GM19397 (cell line): ENCODE data around the gene CAPN11.
"Not testable (repeated sequence)": the region's sequence is repeated elsewhere in the genome, so short reads cannot be mapped to it uniquely, and the experiment has no call there.

Source experiments
- ATAC-seq: cut with Tn5 transposase; IDR thresholded peaks from one replicate; pipeline ENCODE4 v1.9.1; 2021; ENCODE audit warnings: mild to moderate bottlenecking, moderate library complexity; ENCODE audit not compliant: unreplicated experiment

CAPN11 gene

GRCh38 chr6:44179648-44180047 lies 21.0 kb downstream of the CAPN11 start:
- ATAC-seq: no peak

- ATAC-seq: no peak
These were observed 21.8 kb downstream of the CAPN11 start for GRCh38 chr6:44180406-44180805.

DNA sequence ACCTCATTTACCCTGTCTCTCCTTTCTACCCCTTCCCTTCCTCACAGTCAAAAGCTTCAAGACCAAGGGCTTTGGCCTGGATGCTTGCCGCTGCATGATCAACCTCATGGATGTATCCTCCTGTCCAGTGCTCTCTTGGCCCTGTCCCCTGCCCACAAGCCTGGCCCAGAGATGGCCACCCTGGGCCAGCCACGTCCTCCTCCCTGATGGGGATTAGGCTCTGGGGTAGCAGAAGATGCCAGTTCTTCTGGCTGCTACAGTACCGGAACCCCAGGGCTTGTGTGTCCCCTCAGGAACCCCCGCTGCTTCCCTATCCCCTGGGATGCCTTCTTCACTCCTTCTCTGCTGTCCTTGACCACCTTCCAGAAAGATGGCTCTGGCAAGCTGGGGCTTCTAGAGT lies 22.3 kb downstream of the CAPN11 start:
- ATAC-seq: no peak

- ATAC-seq: not testable (repeated sequence)
These were observed 23.2 kb downstream of the CAPN11 start for GRCh38 chr6:44181784-44182183.

DNA sequence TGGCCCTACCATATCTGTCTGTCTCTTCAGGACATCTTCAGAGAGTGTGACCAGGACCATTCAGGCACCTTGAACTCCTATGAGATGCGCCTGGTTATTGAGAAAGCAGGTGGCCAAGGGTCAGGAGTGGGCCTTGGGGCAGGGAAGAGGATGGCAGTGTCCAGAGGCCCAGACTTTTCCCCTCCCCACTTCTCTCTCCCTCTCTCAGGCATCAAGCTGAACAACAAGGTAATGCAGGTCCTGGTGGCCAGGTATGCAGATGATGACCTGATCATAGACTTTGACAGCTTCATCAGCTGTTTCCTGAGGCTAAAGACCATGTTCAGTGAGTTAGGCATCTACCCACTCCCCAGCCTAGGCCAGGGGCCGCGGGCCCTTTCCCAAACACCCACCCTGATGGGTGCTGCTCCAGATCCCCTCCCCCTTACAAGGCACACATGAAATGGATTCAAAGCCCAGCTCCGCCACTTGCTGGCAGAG lies 24.3 kb downstream of the CAPN11 start:
- ATAC-seq: no peak

GRCh38 chr6:44183783-44184182 lies 25.2 kb downstream of the CAPN11 start:
- no peak for ATAC-seq

GRCh38 chr6:44185356-44185755 lies 26.7 kb downstream of the CAPN11 start:
- ATAC-seq: not testable (repeated sequence)

- ATAC-seq: no peak
These were observed 27.5 kb downstream of the CAPN11 start for GRCh38 chr6:44185953-44186634.

GRCh38 chr6:44186635-44187025 lies 28.0 kb downstream of the CAPN11 start:
- ATAC-seq: no peak

- ATAC-seq: no peak
These were observed 30.2 kb downstream of the CAPN11 start for GRCh38 chr6:44188819-44189218.

DNA sequence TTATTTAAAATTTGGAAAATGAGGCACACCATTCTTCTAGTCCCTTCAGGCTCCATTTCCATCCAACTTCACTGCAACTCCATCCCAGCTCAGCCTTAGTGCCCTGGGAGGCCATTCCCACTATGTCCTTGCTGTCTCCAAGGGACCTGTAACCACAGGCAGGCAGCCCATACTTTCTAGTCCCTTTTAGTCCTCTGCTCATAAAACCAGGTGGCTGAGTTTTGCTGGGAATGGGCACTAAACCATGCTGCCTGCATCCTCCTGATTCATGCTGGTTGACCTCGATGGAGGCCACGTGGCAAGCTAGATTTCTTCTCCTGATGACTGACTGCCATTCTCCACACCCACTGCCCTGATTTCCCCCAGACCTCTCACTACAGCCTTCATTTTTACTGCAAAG lies 30.6 kb downstream of the CAPN11 start:
- no peak for ATAC-seq

DNA sequence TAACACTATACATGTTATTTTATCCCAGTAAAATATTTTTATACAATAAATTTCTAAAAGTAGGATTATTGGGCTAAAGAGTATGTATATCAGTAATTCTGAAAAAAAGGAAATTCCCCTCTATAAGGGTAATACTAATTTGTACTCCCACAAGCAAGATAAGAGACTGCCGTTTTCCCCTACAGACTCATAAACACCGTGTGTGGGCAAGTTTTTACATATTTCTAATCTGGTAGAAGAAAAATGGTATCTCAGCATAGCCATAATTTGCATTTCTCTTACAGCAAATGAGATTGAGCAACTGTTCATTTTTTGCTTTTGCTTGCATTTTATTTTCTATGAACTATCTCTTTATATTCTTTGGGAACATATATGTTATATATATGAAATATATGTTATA lies 32.1 kb downstream of the CAPN11 start:
- ATAC-seq: no peak

GRCh38 chr6:44192428-44193041 lies 33.9 kb downstream of the CAPN11 start:
- no peak for ATAC-seq

GRCh38 chr6:44193307-44193910 lies 34.8 kb downstream of the CAPN11 start:
- ATAC-seq: no peak

DNA sequence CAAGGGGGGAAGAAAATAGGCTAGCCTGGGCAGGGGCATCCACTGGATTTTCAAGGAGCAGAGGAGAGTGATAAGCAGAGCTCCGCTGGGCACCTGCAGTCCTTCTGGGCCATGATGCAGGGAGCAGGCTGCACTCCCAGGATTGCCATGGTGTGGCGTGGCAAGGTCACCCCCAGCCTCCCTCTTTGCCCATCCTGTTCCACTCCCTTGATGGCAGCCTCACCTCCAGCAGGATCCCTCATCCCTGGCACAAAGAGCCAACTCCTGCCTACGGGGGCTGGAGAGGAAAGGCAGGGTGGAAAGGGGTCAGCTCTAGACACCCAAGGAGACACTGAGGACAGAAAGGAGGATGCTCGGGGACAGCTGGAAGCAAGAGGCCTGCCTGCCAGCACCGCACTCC lies 35.7 kb downstream of the CAPN11 start:
- ATAC-seq: no peak

GRCh38 chr6:44196351-44196750 lies 37.7 kb downstream of the CAPN11 start:
- not testable (repeated sequence) for ATAC-seq

DNA sequence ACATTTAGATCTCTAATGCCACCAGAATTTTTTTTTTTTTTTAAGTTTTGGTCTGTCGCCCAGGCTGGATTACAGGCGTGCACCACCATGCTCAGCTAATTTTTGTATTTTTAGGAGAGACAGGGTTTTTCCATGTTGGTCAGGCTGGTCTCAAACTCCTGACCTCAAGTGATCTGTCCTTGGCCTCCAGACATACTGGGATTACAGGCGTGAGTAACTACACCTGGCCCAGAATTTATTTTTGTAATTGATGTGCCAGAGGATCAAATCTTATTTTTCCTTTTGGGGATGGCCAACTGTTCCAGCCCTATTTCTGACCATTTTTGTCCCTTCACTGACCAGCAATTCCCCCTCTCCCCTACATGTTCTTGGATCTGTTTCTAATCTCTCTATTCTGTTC lies 40.1 kb downstream of the CAPN11 start:
- no peak for ATAC-seq

DNA sequence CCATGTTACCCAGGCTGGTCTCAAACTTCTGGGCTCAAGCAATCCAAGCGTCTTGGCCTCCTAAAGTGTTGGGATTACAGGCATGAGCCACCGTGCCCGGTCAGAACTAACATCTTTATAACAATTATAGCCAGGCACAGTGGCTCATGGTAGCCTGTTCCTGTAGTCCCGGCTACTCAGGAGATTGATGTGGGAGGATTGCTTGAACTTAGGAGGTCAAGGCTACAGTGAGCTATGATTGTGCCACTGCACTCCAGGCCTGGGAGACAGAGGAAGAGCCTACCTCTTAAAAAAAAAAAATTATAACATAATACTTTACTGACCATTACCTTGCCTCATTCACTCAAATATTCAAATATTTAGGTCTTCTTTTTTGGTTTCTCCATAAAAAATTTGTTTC lies 41.3 kb downstream of the CAPN11 start:
- ATAC-seq: no peak

DNA sequence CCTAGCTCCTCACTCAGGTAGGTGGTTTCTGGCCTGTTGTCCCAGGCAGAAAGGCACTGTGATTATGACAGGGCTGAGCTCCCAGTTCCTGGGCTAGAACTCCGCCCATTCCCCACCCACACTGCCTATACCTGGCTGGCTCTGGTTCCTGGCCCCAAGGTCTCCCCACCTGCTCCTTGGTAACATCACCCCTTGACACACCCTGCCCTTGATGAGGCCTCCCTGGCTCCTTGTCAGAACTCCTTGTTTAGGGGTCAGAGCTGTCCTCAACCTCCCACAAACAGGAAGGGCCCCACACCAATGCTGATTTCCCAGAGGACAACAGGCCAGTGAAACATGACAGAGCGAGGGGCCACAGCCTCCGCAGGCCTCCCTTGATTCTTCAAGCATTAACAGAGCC lies 42.6 kb downstream of the CAPN11 start:
- no peak for ATAC-seq

GRCh38 chr6:44201638-44202303 lies 43.2 kb downstream of the CAPN11 start:
- ATAC-seq: no peak

DNA sequence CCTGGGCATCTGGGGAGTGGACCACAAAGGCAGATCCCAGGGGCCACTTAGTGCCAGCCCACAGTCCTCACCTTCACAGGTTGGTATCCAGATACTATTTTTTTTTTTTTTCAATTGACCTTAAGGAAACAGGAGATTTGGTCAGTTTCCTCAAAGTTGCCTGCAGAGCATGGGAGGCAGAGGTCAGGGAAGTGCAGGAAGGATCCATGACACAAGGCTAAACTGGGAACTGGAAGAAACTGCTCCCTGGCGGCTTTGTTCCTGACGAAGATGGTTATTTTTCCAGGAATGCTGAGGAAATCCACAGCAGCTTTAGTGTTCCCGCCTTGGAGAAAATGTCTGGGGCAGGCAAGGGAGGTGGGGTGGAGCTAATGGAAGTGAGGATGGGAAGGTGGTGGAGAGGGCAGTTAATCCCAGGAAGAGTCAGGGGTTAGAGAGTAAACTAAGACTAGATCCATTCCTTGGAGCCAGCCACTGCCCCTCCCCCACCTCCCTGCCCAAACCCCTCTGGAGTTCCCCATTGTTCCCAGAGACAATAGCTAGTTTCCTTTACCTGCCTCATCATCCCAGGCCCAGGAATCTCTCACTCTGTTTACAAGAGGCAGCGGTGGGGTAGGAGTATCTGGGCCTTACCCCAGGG lies 43.8 kb downstream of the CAPN11 start:
- no peak for ATAC-seq
